HG03342 (cell line): ENCODE data around the gene MGAT5B.
"Not testable (repeated sequence)": the region's sequence is repeated elsewhere in the genome, so short reads cannot be mapped to it uniquely, and the experiment has no call there.

ENCODE experiments used
- ATAC-seq: cut with Tn5 transposase; IDR thresholded peaks from one replicate; pipeline ENCODE4 v1.9.1; 2021; ENCODE audit warnings: mild to moderate bottlenecking, moderate library complexity; ENCODE audit not compliant: unreplicated experiment

Gene MGAT5B

GRCh38 chr17:76845541-76846017 is 22.6 kb upstream of the MGAT5B start:
- no peak for ATAC-seq

- no peak for ATAC-seq
Observed at GRCh38 chr17:76847031-76847430, 21.2 kb upstream of the MGAT5B start.

GRCh38 chr17:76848670-76849069 is 19.5 kb upstream of the MGAT5B start:
- ATAC-seq: no peak

GRCh38 chr17:76849160-76849559 is 19.0 kb upstream of the MGAT5B start:
- not testable (repeated sequence) for ATAC-seq

GRCh38 chr17:76852843-76853242 is 15.4 kb upstream of the MGAT5B start:
- no peak for ATAC-seq

- no peak for ATAC-seq
Observed at GRCh38 chr17:76855105-76855504, 13.1 kb upstream of the MGAT5B start.

GRCh38 chr17:76862079-76862478 is 6.1 kb upstream of the MGAT5B start:
- ATAC-seq: no peak

GRCh38 chr17:76862494-76862893 is 5.7 kb upstream of the MGAT5B start:
- no peak for ATAC-seq

- no peak for ATAC-seq
Observed at GRCh38 chr17:76864024-76864423, 4.2 kb upstream of the MGAT5B start.

- no peak for ATAC-seq
Observed at GRCh38 chr17:76865174-76865573, 3.0 kb upstream of the MGAT5B start.

GRCh38 chr17:76866203-76866602 is 2.0 kb upstream of the MGAT5B start:
- no peak for ATAC-seq

- ATAC-seq: no peak
Observed at GRCh38 chr17:76866774-76867577, 1.2 kb upstream of the MGAT5B start.

- ATAC-seq: no peak
Observed at GRCh38 chr17:76867578-76868175, 527 bp upstream of the MGAT5B start.

- no peak for ATAC-seq
Observed at GRCh38 chr17:76868669-76869495, 678 bp downstream of the MGAT5B start.

- ATAC-seq: no peak
Observed at GRCh38 chr17:76869496-76870376, 1.5 kb downstream of the MGAT5B start.

- ATAC-seq: no peak
Observed at GRCh38 chr17:76870377-76870714, 2.1 kb downstream of the MGAT5B start.

GRCh38 chr17:76871668-76872067 is 3.5 kb downstream of the MGAT5B start:
- no peak for ATAC-seq

GRCh38 chr17:76872221-76872873 is 4.1 kb downstream of the MGAT5B start:
- no peak for ATAC-seq

- no peak for ATAC-seq
Observed at GRCh38 chr17:76872874-76873221, 4.6 kb downstream of the MGAT5B start.

GRCh38 chr17:76873856-76874255 is 5.7 kb downstream of the MGAT5B start:
- ATAC-seq: no peak
